Liver (tissue), 9 donors: ENCODE data around the gene TTC7B. TPM values are rescaled to one million over a fixed set of nuclear protein-coding genes. Genes with fewer than 3 reads are reported as not detected.

Source experiments
- DNase-seq: peaks from one replicate; pipeline ENCODE4 v3.0.0-alpha.2; 2017; ENCODE audit warnings: low spot score
- H3K27ac ChIP-seq, 2 donors: one replicate each; pipeline ENCODE4 v1.7.0; 2013; ENCODE audit warnings: inconsistent platforms in 2 of 2, low read length in 2 of 2, control low read depth in 1 of 2, low read depth in 1 of 2, mild to moderate bottlenecking in 1 of 2
- H3K27me3 ChIP-seq, 4 donors: one replicate each; pipeline versions ENCODE4 v1.6.1 to v1.7.0; 2013; ENCODE audit warnings: low read length in 3 of 4, inconsistent platforms in 1 of 4, mild to moderate bottlenecking in 1 of 4, moderate library complexity in 1 of 4; ENCODE audit not compliant: control insufficient read depth in 4 of 4, insufficient read depth in 4 of 4
- H3K36me3 ChIP-seq, 4 donors: one replicate each; pipeline versions ENCODE4 v1.6.1 to v1.7.0; 2013; ENCODE audit warnings: low read length in 3 of 4, mild to moderate bottlenecking in 3 of 4, low read depth in 1 of 4, moderate library complexity in 1 of 4; ENCODE audit not compliant: control insufficient read depth in 4 of 4, insufficient read depth in 3 of 4
- H3K4me1 ChIP-seq, 4 donors: one replicate each; pipeline versions ENCODE4 v1.6.1 to v1.7.0; 2013; ENCODE audit warnings: low read length in 3 of 4, mild to moderate bottlenecking in 3 of 4, moderate library complexity in 1 of 4; ENCODE audit not compliant: control insufficient read depth in 4 of 4, insufficient read depth in 4 of 4
- H3K4me3 ChIP-seq, 3 donors: one replicate each; pipeline versions ENCODE4 v1.6.1 to v1.7.0; 2013; ENCODE audit warnings: low read length in 3 of 3, control low read depth in 1 of 3, low read depth in 1 of 3, mild to moderate bottlenecking in 1 of 3
- H3K9ac ChIP-seq, 2 donors: one replicate each; pipeline ENCODE4 v1.7.0; 2013; ENCODE audit warnings: low read length in 2 of 2, mild to moderate bottlenecking in 2 of 2, moderate library complexity in 2 of 2, control low read depth in 1 of 2, low read depth in 1 of 2
- H3K9me3 ChIP-seq, 4 donors: one replicate each; pipeline versions ENCODE4 v1.6.1 to v1.7.0; 2013; ENCODE audit warnings: low read length in 3 of 4; ENCODE audit not compliant: control insufficient read depth in 4 of 4
- CTCF ChIP-seq: fragments of 150-350 bp; IDR thresholded peaks from 2 replicates; pipeline ENCODE4 v1.5.1; 2017; ENCODE audit warnings: improper control_type of control experiment, low read depth, low read length; ENCODE audit not compliant: missing input control
- EGR1 ChIP-seq, 2 donors: IDR thresholded peaks; 2 replicates each; pipeline ENCODE4 v1.6.1; 2016 to 2018; ENCODE audit warnings: antibody characterized with exemption in 2 of 2, low read depth in 2 of 2
- FOXA1 ChIP-seq: IDR thresholded peaks from 2 replicates; pipeline ENCODE4 v1.6.1; 2016; ENCODE audit warnings: antibody characterized with exemption
- FOXA2 ChIP-seq: IDR thresholded peaks from 2 replicates; pipeline ENCODE4 v1.6.1; 2016; ENCODE audit warnings: antibody characterized with exemption
- GABPA ChIP-seq, 2 donors: IDR thresholded peaks in 1 of 2; conservative IDR thresholded peaks in 1 of 2; 2 replicates each; pipeline ENCODE4 v1.6.1; 2016; ENCODE audit warnings: antibody characterized with exemption in 2 of 2, mild to moderate bottlenecking in 1 of 2, moderate library complexity in 1 of 2
- HNF4A ChIP-seq, 2 donors: conservative IDR thresholded peaks; 2 replicates each; pipeline ENCODE4 v1.6.1; 2016; ENCODE audit warnings: antibody characterized with exemption in 2 of 2, mild to moderate bottlenecking in 2 of 2
- HNF4G ChIP-seq: IDR thresholded peaks from 2 replicates; pipeline ENCODE4 v1.6.1; 2016; ENCODE audit warnings: antibody characterized with exemption
- JUND ChIP-seq, 2 donors: IDR thresholded peaks; 2 replicates each; pipeline ENCODE4 v1.6.1; 2016; ENCODE audit warnings: antibody characterized with exemption in 2 of 2
- NR2F2 ChIP-seq: IDR thresholded peaks from 2 replicates; pipeline ENCODE4 v1.6.1; 2016; ENCODE audit warnings: antibody characterized with exemption
- RAD21 ChIP-seq, 2 donors: IDR thresholded peaks; 2 replicates each; pipeline ENCODE4 v1.6.1; 2016; ENCODE audit warnings: antibody characterized with exemption in 2 of 2, mild to moderate bottlenecking in 2 of 2
- RXRA ChIP-seq, 2 donors: IDR thresholded peaks; 2 replicates each; pipeline ENCODE4 v1.6.1; 2017 to 2018; ENCODE audit warnings: antibody characterized with exemption in 2 of 2, mild to moderate bottlenecking in 1 of 2
- SP1 ChIP-seq: IDR thresholded peaks from 2 replicates; pipeline ENCODE4 v1.6.1; 2018; ENCODE audit warnings: antibody characterized with exemption, mild to moderate bottlenecking
- TAF1 ChIP-seq: conservative IDR thresholded peaks from 2 replicates; pipeline ENCODE4 v1.6.1; 2016; ENCODE audit warnings: antibody characterized with exemption, mild to moderate bottlenecking
- YY1 ChIP-seq: IDR thresholded peaks from 2 replicates; pipeline ENCODE4 v1.6.1; 2016; ENCODE audit warnings: antibody characterized with exemption, mild to moderate bottlenecking
- WGBS: extraction: QIAGEN DNeasy Blood & Tissue Kit; methylation state at CpG from one replicate; pipeline ENCODE4 v1.1.7; 2013; 5-methylcytosine and 5-hydroxymethylcytosine counted together
- polyA plus RNA-seq, 2 donors: library from polyadenylated mRNA; stranded (reverse) in 1 of 2; unstranded in 1 of 2; fragments of 200-250 nt in 1 of 2; fragments of >200 nt in 1 of 2; fragmentation: Nextera tagmentation in 1 of 2; extraction: Ambion mirVana in 1 of 2; gene quantifications; one replicate each; pipeline versions ENCODE4 v1.2.1 to v1.2.3, GENCODE V29; 2013 to 2015
- total RNA-seq, 2 donors: library from RNA; depleted of rRNA; stranded (reverse); fragments of >200 nt; gene quantifications; one replicate each; pipeline ENCODE4 v1.2.3, GENCODE V29; 2014
- TF ChIP-seq, protein P1 (sequence below): IDR thresholded peaks from 2 replicates; pipeline ENCODE4 v1.6.1; 2016; ENCODE audit warnings: antibody characterized with exemption
- TF ChIP-seq, protein P2 (sequence below): IDR thresholded peaks from 2 replicates; pipeline ENCODE4 v1.6.1; 2016; ENCODE audit warnings: antibody characterized with exemption
- TF ChIP-seq, protein P3 (sequence below): IDR thresholded peaks from 2 replicates; pipeline ENCODE4 v1.6.1; 2016; ENCODE audit warnings: antibody characterized with exemption, mild to moderate bottlenecking
- TF ChIP-seq, protein P4 (sequence below): IDR thresholded peaks from 2 replicates; pipeline ENCODE4 v1.6.1; 2016; ENCODE audit warnings: antibody characterized with exemption
- donor health status: healthy.
- donor health status: healthy.
- donor health status: healthy.
- donor health status: healthy.
- donor health status: healthy.

TTC7B gene
- total and polyA plus RNA-seq, 4 donors: 9.1 to 31.0 (median 12.5) TPM

GRCh38 chr14:90641168-90641567 is 175.1 kb downstream of the TTC7B start:
- Histone ChIP-seq H3K4me3 (no peak overlapping the region), H3K27me3 (no peaks in the 10 kb centered on the region), H3K9ac (no peak overlapping the region), H3K9me3 (no peaks in the 10 kb centered on the region), H3K36me3 (peaks cover 2 to 17% (median 13%) of the 10 kb centered on the region in 4 donors), H3K4me1 (peaks cover 0 to 2% (median 0%) of the 10 kb centered on the region in 4 donors), H3K27ac (no peak overlapping the region)
- WGBS: 94% methylated on average over 3 of the region's 3 CpGs
- DNase-seq: no peak
- TF ChIP-seq FOXA2: no peak
- TF ChIP-seq, protein P1, sequence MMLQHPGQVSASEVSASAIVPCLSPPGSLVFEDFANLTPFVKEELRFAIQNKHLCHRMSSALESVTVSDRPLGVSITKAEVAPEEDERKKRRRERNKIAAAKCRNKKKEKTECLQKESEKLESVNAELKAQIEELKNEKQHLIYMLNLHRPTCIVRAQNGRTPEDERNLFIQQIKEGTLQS: no peak
- TF ChIP-seq, protein P2, sequence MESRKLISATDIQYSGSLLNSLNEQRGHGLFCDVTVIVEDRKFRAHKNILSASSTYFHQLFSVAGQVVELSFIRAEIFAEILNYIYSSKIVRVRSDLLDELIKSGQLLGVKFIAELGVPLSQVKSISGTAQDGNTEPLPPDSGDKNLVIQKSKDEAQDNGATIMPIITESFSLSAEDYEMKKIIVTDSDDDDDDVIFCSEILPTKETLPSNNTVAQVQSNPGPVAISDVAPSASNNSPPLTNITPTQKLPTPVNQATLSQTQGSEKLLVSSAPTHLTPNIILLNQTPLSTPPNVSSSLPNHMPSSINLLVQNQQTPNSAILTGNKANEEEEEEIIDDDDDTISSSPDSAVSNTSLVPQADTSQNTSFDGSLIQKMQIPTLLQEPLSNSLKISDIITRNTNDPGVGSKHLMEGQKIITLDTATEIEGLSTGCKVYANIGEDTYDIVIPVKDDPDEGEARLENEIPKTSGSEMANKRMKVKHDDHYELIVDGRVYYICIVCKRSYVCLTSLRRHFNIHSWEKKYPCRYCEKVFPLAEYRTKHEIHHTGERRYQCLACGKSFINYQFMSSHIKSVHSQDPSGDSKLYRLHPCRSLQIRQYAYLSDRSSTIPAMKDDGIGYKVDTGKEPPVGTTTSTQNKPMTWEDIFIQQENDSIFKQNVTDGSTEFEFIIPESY: no peak
- TF ChIP-seq HNF4A (conservative IDR thresholded peaks at IDR 0.05): no peak
- TF ChIP-seq RXRA (IDR thresholded peaks at IDR 0.05): no peak
- TF ChIP-seq, protein P3, sequence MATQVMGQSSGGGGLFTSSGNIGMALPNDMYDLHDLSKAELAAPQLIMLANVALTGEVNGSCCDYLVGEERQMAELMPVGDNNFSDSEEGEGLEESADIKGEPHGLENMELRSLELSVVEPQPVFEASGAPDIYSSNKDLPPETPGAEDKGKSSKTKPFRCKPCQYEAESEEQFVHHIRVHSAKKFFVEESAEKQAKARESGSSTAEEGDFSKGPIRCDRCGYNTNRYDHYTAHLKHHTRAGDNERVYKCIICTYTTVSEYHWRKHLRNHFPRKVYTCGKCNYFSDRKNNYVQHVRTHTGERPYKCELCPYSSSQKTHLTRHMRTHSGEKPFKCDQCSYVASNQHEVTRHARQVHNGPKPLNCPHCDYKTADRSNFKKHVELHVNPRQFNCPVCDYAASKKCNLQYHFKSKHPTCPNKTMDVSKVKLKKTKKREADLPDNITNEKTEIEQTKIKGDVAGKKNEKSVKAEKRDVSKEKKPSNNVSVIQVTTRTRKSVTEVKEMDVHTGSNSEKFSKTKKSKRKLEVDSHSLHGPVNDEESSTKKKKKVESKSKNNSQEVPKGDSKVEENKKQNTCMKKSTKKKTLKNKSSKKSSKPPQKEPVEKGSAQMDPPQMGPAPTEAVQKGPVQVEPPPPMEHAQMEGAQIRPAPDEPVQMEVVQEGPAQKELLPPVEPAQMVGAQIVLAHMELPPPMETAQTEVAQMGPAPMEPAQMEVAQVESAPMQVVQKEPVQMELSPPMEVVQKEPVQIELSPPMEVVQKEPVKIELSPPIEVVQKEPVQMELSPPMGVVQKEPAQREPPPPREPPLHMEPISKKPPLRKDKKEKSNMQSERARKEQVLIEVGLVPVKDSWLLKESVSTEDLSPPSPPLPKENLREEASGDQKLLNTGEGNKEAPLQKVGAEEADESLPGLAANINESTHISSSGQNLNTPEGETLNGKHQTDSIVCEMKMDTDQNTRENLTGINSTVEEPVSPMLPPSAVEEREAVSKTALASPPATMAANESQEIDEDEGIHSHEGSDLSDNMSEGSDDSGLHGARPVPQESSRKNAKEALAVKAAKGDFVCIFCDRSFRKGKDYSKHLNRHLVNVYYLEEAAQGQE: no peak
- TF ChIP-seq CTCF: no peak
- no peak for TF ChIP-seq FOXA1
- TF ChIP-seq TAF1: no peak
- TF ChIP-seq RAD21 (IDR thresholded peaks at IDR 0.05): no peak
- no peak for TF ChIP-seq JUND (IDR thresholded peaks at IDR 0.05)
- no peak for TF ChIP-seq HNF4G
- no peak for TF ChIP-seq SP1

DNA sequence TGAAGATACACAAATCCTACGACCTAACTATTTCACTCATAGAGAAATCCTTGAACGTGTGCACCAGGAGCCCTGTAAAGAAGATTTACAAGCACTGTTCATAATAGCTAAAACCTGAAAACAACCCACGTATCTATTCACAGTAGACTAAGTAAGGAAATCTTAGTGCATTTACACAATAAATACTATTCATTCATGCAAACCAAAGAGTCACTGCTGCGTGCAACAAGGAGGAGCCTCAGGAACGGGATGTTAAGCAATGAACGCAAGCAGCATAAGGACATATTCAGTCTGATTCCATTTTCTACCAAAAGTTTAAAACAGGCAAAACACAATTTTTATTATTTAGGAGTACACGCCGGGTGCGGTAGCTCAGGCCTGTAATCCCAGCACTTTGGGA is 176.6 kb downstream of the TTC7B start:
- 97% methylated on average over 9 of the region's 9 CpGs for WGBS
- H3K36me3 ChIP-seq: peaks cover 2 to 8% (median 7%) of the 10 kb centered on the region in 4 donors
- peaks cover 0 to 2% (median 0%) of the 10 kb centered on the region in 4 donors for H3K4me1 ChIP-seq
- no peak for DNase-seq
- TF ChIP-seq SP1 (no peak), HNF4A (conservative IDR thresholded peaks at IDR 0.05) (no peak), TAF1 (no peak), FOXA1 (no peak), EGR1 (IDR thresholded peaks at IDR 0.05; ENCODE audit: low read depth in 2 of 2) (no peak), RXRA (IDR thresholded peaks at IDR 0.05) (no peak), YY1 (no peak), NR2F2 (no peak), RAD21 (IDR thresholded peaks at IDR 0.05) (no peak), CTCF (no peak), HNF4G (no peak), GABPA (IDR thresholded peaks at IDR 0.05 in 1 of 2, conservative IDR thresholded peaks at IDR 0.05 in 1 of 2) (no peak), FOXA2 (no peak), JUND (IDR thresholded peaks at IDR 0.05) (no peak)
- TF ChIP-seq, protein P1: no peak
- TF ChIP-seq, protein P2: no peak
- TF ChIP-seq, protein P4, sequence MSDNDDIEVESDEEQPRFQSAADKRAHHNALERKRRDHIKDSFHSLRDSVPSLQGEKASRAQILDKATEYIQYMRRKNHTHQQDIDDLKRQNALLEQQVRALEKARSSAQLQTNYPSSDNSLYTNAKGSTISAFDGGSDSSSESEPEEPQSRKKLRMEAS: no peak
- no peak overlapping the region for H3K4me3 ChIP-seq
- H3K9ac ChIP-seq: no peak overlapping the region
- no peaks in the 10 kb centered on the region for H3K9me3 ChIP-seq
- H3K27ac ChIP-seq: no peak overlapping the region
- H3K27me3 ChIP-seq: no peaks in the 10 kb centered on the region
